Testis (tissue), 3 donors: ENCODE results near the gene UBE2G1. TPM values are rescaled to one million over a fixed set of nuclear protein-coding genes. Genes with fewer than 3 reads are reported as not detected.

Source experiments
- DNase-seq: peaks from one replicate; pipeline ENCODE4 v3.0.0-alpha.2; 2019
- H3K27ac ChIP-seq, 2 donors: fragments of 200-600 bp; sonication (generic); one replicate each; pipeline ENCODE4 v1.5.1; 2019
- H3K27me3 ChIP-seq: fragments of 200-600 bp; sonication (generic); one replicate; pipeline ENCODE4 v1.5.1; 2019
- H3K36me3 ChIP-seq: fragments of 200-600 bp; sonication (generic); one replicate; pipeline ENCODE4 v1.5.1; 2017; ENCODE audit warnings: low read depth; ENCODE audit errors: missing control alignments
- H3K4me1 ChIP-seq: fragments of 200-600 bp; sonication (generic); one replicate; pipeline ENCODE4 v1.5.1; 2019
- H3K4me3 ChIP-seq, 2 donors: fragments of 200-600 bp; sonication (generic); one replicate each; pipeline ENCODE4 v1.5.1; 2017 to 2019
- H3K9me3 ChIP-seq: fragments of 200-600 bp; sonication (generic); one replicate; pipeline ENCODE4 v1.5.1; 2017
- POLR2A ChIP-seq: fragments of 450-650 bp; IDR thresholded peaks from one replicate; pipeline ENCODE4 v1.6.1; 2017; ENCODE audit warnings: antibody characterized with exemption, mild to moderate bottlenecking, moderate library complexity
- WGBS, 2 donors: methylation state at CpG; one replicate each; pipeline ENCODE4 v1.1.5; 2018; 5-methylcytosine and 5-hydroxymethylcytosine counted together
- intact Hi-C: fragments of 100-400 bp; cut with DNase I; formaldehyde crosslinking; loops from one replicate; pipeline ENCODE4 v1.15.1; 2023; ENCODE audit warnings: low total_unique reads
- polyA plus RNA-seq: library from polyadenylated mRNA; stranded (reverse); fragments of 350-450 nt; fragmentation: Illumina TruSeq; extraction: RNeasy Lipid Tissue Mini Kit (QIAGEN cat#74804); gene quantifications from one replicate; pipeline ENCODE4 v1.2.3, GENCODE V29; 2014; ENCODE audit warnings: low read depth, low replicate concordance; ENCODE audit not compliant: insufficient read depth
- total RNA-seq, 2 donors: library from RNA; depleted of rRNA; stranded (reverse); fragments of >200 nt; gene quantifications; one replicate each; pipeline ENCODE4 v1.2.3, GENCODE V29; 2016
- TF ChIP-seq, protein P1 (sequence below), 3 experiments: fragments of 450-650 bp in 2 of 3; fragments of 200-600 bp in 1 of 3; sonication (generic) in 1 of 3; IDR thresholded peaks; one replicate each; pipeline ENCODE4 v1.5.1; 2016 to 2019; ENCODE audit warnings: antibody characterized with exemption in 3 of 3, mild to moderate bottlenecking in 2 of 3, moderate library complexity in 1 of 3

Gene UBE2G1
- total and polyA plus RNA-seq, 3 donors from 2014 or later: 50.1 to 66.1 (median 60.7) TPM

DNA sequence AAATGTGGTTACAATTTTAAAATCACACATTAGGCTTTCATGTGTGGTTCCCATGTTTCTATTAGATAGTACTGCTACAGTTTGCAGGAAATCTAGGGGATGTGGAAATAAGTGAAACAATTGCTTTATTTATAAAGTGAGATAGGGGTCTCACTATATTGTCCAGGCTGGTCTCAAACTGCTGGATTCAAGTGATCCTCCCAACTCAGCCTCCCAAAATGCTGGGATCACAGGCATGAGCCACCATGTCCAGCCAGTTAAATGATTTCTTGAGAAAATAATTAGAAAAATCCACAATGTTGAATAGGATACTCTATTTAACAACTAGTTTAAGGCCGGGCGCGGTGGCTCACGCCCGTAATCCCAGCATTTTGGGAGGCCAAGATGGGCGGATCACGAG lies 42.0 kb downstream of the UBE2G1 start:
- H3K9me3 ChIP-seq: no peaks in the 10 kb centered on the region
- intact Hi-C loops: no loop called here
- no peak for TF ChIP-seq POLR2A
- TF ChIP-seq, protein P1, sequence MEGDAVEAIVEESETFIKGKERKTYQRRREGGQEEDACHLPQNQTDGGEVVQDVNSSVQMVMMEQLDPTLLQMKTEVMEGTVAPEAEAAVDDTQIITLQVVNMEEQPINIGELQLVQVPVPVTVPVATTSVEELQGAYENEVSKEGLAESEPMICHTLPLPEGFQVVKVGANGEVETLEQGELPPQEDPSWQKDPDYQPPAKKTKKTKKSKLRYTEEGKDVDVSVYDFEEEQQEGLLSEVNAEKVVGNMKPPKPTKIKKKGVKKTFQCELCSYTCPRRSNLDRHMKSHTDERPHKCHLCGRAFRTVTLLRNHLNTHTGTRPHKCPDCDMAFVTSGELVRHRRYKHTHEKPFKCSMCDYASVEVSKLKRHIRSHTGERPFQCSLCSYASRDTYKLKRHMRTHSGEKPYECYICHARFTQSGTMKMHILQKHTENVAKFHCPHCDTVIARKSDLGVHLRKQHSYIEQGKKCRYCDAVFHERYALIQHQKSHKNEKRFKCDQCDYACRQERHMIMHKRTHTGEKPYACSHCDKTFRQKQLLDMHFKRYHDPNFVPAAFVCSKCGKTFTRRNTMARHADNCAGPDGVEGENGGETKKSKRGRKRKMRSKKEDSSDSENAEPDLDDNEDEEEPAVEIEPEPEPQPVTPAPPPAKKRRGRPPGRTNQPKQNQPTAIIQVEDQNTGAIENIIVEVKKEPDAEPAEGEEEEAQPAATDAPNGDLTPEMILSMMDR (IDR thresholded peaks at IDR 0.05): no peak
- H3K27ac ChIP-seq: no peak overlapping the region
- no peaks in the 10 kb centered on the region for H3K4me1 ChIP-seq
- no peak overlapping the region for H3K4me3 ChIP-seq
- 95 to 97% methylated on average over 7 of the region's 7 CpGs for WGBS, 2 donors
- DNase-seq: no peak
- no peaks in the 10 kb centered on the region for H3K36me3 ChIP-seq
- no peaks in the 10 kb centered on the region for H3K27me3 ChIP-seq

DNA sequence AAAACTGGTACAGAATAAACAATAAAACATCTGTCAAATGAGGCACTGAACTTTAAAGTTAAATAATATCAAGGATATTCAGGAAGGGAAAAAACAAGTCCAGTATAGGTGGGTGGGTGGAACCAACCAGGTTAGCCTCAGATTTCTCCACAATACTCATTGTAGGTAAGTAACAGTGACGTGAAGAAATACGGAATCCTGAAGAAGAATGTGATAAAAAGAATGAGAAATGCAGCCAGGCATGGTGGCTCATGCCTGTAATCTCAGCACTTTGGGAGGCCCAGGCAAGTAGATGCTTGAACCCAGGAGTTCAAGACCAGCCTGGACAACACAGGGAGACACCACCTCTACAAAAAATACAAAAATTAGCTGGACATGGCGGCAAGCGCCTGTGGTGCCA lies 47.3 kb downstream of the UBE2G1 start:
- Histone ChIP-seq H3K9me3 (no peaks in the 10 kb centered on the region), H3K27me3 (no peaks in the 10 kb centered on the region), H3K27ac (no peak overlapping the region), H3K36me3 (no peaks in the 10 kb centered on the region), H3K4me3 (no peak overlapping the region), H3K4me1 (peaks cover 26% of the 10 kb centered on the region)
- 82 to 89% methylated on average over 4 of the region's 4 CpGs for WGBS, 2 donors
- intact Hi-C loops: no loop called here
- no peak for TF ChIP-seq POLR2A
- TF ChIP-seq, protein P1 (IDR thresholded peaks at IDR 0.05): no peak
- no peak for DNase-seq

GRCh38 chr17:4318596-4318995 lies 47.9 kb downstream of the UBE2G1 start:
- Histone ChIP-seq H3K4me3 (no peak overlapping the region), H3K4me1 (peaks cover 29% of the 10 kb centered on the region), H3K9me3 (no peaks in the 10 kb centered on the region), H3K36me3 (no peaks in the 10 kb centered on the region), H3K27ac (peak overlapping the region in 1 of 2 donors; percentile 31), H3K27me3 (no peaks in the 10 kb centered on the region)
- TF ChIP-seq POLR2A: no peak
- TF ChIP-seq, protein P1 (IDR thresholded peaks at IDR 0.05): no peak
- intact Hi-C loops: no loop called here
- 47 to 57% methylated on average over 3 of the region's 3 CpGs for WGBS, 2 donors
- no peak for DNase-seq

DNA sequence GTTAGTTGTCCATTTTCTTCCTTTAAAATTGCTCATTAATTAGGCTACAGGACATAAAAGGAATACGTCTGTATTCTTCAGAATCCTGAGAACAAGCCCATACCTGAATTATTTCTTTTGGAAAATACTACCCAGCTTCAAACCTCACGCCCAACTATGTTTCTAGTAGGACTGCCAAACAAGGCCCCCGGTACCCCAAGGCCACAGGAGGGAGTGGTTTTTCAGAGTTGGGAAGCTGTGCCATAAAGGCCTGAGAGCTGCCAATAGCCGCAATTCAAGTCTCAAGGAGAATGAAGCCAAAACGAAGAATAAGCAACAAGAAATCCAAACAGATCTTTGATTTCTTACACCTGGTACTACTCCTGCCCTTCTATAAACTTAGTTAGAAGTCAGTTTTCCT lies 48.3 kb downstream of the UBE2G1 start:
- H3K36me3 ChIP-seq: no peaks in the 10 kb centered on the region
- no peak for TF ChIP-seq POLR2A
- TF ChIP-seq, protein P1 (IDR thresholded peaks at IDR 0.05): no peak
- peak overlapping the region in 1 of 2 donors; percentile 31 for H3K27ac ChIP-seq
- intact Hi-C loops: no loop called here
- H3K4me3 ChIP-seq: no peak overlapping the region
- WGBS, 2 donors: 41% methylated on average over 5 of the region's 5 CpGs
- H3K9me3 ChIP-seq: no peaks in the 10 kb centered on the region
- H3K27me3 ChIP-seq: no peaks in the 10 kb centered on the region
- peaks cover 33% of the 10 kb centered on the region for H3K4me1 ChIP-seq
- DNase-seq: peak; percentile 36

GRCh38 chr17:4317610-4318009 lies 48.9 kb downstream of the UBE2G1 start:
- intact Hi-C loops: no loop called here
- 46 to 60% methylated on average over 5 of the region's 5 CpGs for WGBS, 2 donors
- H3K4me3 ChIP-seq: no peak overlapping the region
- H3K36me3 ChIP-seq: no peaks in the 10 kb centered on the region
- H3K27me3 ChIP-seq: no peaks in the 10 kb centered on the region
- no peaks in the 10 kb centered on the region for H3K9me3 ChIP-seq
- peak overlapping the region in 1 of 2 donors; percentile 31 for H3K27ac ChIP-seq
- peaks cover 37% of the 10 kb centered on the region for H3K4me1 ChIP-seq
- no peak for TF ChIP-seq POLR2A
- TF ChIP-seq, protein P1 (IDR thresholded peaks at IDR 0.05): no peak
- DNase-seq: no peak
